Vagina (tissue), 2 donors: ENCODE measurements around the gene NUDT3.

Experiments used
- CTCF ChIP-seq, 3 experiments: fragments of 450-650 bp in 2 of 3; fragments of 200-600 bp in 1 of 3; sonication (generic) in 1 of 3; IDR thresholded peaks; one replicate each; pipeline ENCODE4 v1.5.1; 2017 to 2019; ENCODE audit warnings: antibody characterized with exemption in 3 of 3, mild to moderate bottlenecking in 2 of 3, moderate library complexity in 2 of 3
- POLR2A ChIP-seq, 2 donors: fragments of 450-650 bp; IDR thresholded peaks; one replicate each; pipeline ENCODE4 v1.6.1; 2017; ENCODE audit warnings: antibody characterized with exemption in 2 of 2, mild to moderate bottlenecking in 2 of 2, moderate library complexity in 2 of 2

- TF ChIP-seq POLR2A (IDR thresholded peaks at IDR 0.05) (no peak), CTCF (IDR thresholded peaks at IDR 0.05) (no peak)
Observed at GRCh38 chr6:34358389-34358905, 34.0 kb downstream of the NUDT3 start.
